ENCODE measurements around the gene SORL1. TPM values are rescaled to one million over a fixed set of nuclear protein-coding genes. Genes with fewer than 3 reads are reported as not detected.

Gene SORL1
- total RNA-seq, 1 experiment from 2014 or later, result 68.3 TPM

DNA sequence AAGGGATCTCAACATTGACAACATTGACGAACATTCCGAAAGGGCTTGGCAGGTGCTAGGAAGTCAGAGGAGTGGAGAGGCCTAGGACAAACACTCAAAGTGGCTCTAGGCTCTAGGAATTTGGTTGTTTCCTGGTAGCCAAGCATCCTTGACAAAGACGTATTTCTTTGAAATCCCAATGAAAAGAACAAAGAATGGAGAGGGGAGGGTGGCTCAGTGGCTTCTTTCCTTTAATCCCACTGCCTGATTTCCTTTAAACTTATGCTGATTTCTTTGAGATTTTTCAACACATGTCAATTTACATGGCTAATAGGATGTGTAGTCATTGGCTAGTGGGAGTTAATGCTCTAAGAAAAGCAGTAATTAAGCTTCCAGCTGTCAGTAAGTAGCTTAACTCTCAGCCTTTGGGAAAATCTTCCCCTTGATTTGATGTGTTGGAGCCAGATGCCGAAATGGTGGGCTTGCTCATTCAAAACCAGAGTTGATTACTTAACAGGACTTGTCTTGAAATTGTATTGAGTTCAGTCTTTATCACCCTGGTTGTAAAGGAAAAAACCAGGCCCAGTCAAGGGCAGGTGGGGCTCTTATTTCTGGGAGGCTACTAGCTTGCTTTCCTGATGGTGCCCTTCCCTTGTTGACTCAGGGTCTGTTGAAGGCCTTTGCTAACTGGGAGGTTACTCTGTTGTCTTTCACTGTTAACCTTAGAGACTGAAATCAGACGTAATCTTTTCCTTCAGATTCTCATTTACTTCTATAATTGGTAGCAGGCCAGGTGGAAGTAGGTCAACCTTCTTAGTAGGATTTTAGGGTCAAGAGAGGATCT, 45.3 kb downstream of the SORL1 start:
- H3K4me1 ChIP-seq (ENCODE audit: insufficient read depth, low read length), result peaks cover 11% of the 10 kb centered on the region; the same call in 1 of the 2 replicates
- no peak overlapping the region for H2BK15ac ChIP-seq (ENCODE audit: low read depth, low read length)
- H2BK20ac ChIP-seq (ENCODE audit: low read depth, low read length, poor library complexity, severe bottlenecking), result no peak overlapping the region
- Mint-ChIP-seq H3K4me3 (no peak overlapping the region), H3K27me3 (ENCODE audit: low read depth) (no peaks in the 10 kb centered on the region), H3K4me1 (peaks cover 49 to 59% of the 10 kb centered on the region in 2 experiments), H3K36me3 (ENCODE audit: insufficient read depth in 1 of 3, low read depth in 3 of 3) (peaks cover 38 to 66% (median 62%) of the 10 kb centered on the region in 3 experiments), H3K9me3 (peaks cover 3 to 5% of the 10 kb centered on the region in 2 experiments; a peak in 4 of 5 replicates), H3K27ac (peak overlapping the region; percentile 2 to 95 (median 74); a peak in 5 of 7 replicates)
- H4K5ac ChIP-seq (ENCODE audit: insufficient read length, low read depth, low read length), result no peak overlapping the region
- no peak overlapping the region for H3K23ac ChIP-seq (ENCODE audit: insufficient read length, low read depth, low read length)
- no peak overlapping the region for H3K27ac ChIP-seq (ENCODE audit: insufficient read length, low read depth, low read length)
- H2AK5ac ChIP-seq (ENCODE audit: insufficient read length, low read length), result no peak overlapping the region
- no peaks in the 10 kb centered on the region for H3K79me2 ChIP-seq (ENCODE audit: insufficient read depth, low read length)
- no peak overlapping the region for H2BK12ac ChIP-seq (ENCODE audit: insufficient read length, low read depth, low read length)
- no peak overlapping the region for H3K14ac ChIP-seq (ENCODE audit: insufficient read depth, low read length)
- H3K23me2 ChIP-seq (ENCODE audit: insufficient read length, low read depth, low read length, poor library complexity, severe bottlenecking), result no peaks in the 10 kb centered on the region
- no CpG with 5 or more reads among the region's 5 CpGs for WGBS (ENCODE audit: extremely low coverage, insufficient read length, low lambda C conversion rate)
- no peaks in the 10 kb centered on the region for H3K9me3 ChIP-seq (ENCODE audit: control insufficient read depth, low read depth, low read length)
- H2AFZ ChIP-seq (ENCODE audit: low read length), result no peak overlapping the region
- no peak overlapping the region for H3K4me2 ChIP-seq (ENCODE audit: insufficient read depth, insufficient read length, low read length)
- H3K4ac ChIP-seq (ENCODE audit: low read depth, low read length), result no peak overlapping the region
- no peaks in the 10 kb centered on the region for H3K79me1 ChIP-seq (ENCODE audit: insufficient read depth, low read depth, low read length, poor library complexity, severe bottlenecking)
- H4K20me1 ChIP-seq (ENCODE audit: control insufficient read depth, insufficient read depth, insufficient read length), result no peaks in the 10 kb centered on the region
- no peaks in the 10 kb centered on the region for H3K27me3 ChIP-seq (ENCODE audit: insufficient read depth, low read length)
- H2BK5ac ChIP-seq (ENCODE audit: insufficient read length, low read length), result no peak overlapping the region
- H3K56ac ChIP-seq (ENCODE audit: insufficient read length, low read depth, low read length), result no peak overlapping the region
- no peak for DNase-seq
- no peak overlapping the region for H4K8ac ChIP-seq (replicated peaks; ENCODE audit: insufficient read length, low read depth, low read length)
- H3K9ac ChIP-seq (ENCODE audit: extremely low read depth, insufficient read length, low read length), result no peak overlapping the region
- no peak overlapping the region for H3K18ac ChIP-seq (ENCODE audit: insufficient read length, low read depth, low read length)
- no peak overlapping the region for H4K91ac ChIP-seq (ENCODE audit: insufficient read length, low read depth, low read length)
- H3T11ph ChIP-seq (ENCODE audit: low read length), result no peak overlapping the region
- no peak overlapping the region for H2BK120ac ChIP-seq (ENCODE audit: low read depth, low read length, poor library complexity, severe bottlenecking)
- TF ChIP-seq CTCF (conservative IDR thresholded peaks at IDR 0.05), result no peak

Measured in H9 (cell line).